GM23248 (cell line): ENCODE measurements around the gene LIX1.

Source experiments
- EZH2 ChIP-seq: fragments of 200-600 bp; sonication (generic); IDR thresholded peaks from 2 replicates; pipeline ENCODE4 v1.6.1; 2018; ENCODE audit warnings: antibody characterized with exemption, mild to moderate bottlenecking; ENCODE audit not compliant: insufficient read depth, poor library complexity, severe bottlenecking
- EZH2phosphoT487 ChIP-seq: fragments of 200-600 bp; sonication (generic); IDR thresholded peaks from 2 replicates; pipeline ENCODE4 v1.6.1; 2018; ENCODE audit warnings: antibody characterized with exemption, moderate library complexity, mild to moderate bottlenecking, low read depth; ENCODE audit not compliant: insufficient read depth

DNA sequence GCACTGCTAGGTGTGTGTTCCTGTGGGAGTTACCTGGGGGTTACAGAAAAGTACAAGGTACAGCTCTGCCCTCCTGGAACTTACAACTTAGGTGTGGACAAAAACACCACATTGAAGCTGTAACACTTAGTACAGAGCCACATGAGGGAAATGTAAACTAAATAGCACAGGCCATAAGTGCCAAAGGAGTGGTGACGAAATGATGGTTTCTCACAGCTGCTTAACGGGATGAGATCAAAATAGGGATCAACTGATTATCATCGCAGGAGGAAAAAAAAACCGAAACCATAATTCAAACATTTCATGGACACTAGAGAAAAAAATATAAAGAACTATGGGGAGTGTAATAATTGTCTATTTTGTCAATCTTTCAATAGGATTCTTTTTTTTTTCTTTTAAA lies 5.9 kb downstream of the LIX1 start:
- TF ChIP-seq EZH2 (no peak), EZH2phosphoT487 (no peak)
